Activated naive CD8-positive, alpha-beta T cell treated with anti-CD3 and anti-CD28 coated beads, Interleukin-2, amount 10 ng/mL, durations not matched to agents 7 days and 5 days (primary cell): ENCODE measurements around the gene NPHP1. TPM values are rescaled to one million over a fixed set of nuclear protein-coding genes. Genes with fewer than 3 reads are reported as not detected.
A peak's percentile ranks its signal among the peaks of the same experiment; 100 is the strongest.
"Not testable (repeated sequence)": the region's sequence is repeated elsewhere in the genome, so short reads cannot be mapped to it uniquely, and the experiment has no call there.

Experiments used
- ATAC-seq: fragments of 150-1000 bp; cut with Tn5 transposase; one replicate; pipeline ENCODE4 v1.10.0; 2021; ENCODE audit warnings: low read depth, moderate library complexity
- POLR2A ChIA-PET: fragments of 350-600 bp; sonication (Branson Sonifier 250); formaldehyde crosslinking; loops from one replicate; lab custom pipeline; 2021; ENCODE audit warnings: antibody characterized with exemption; lab: Charles Lee
- DNase-seq: peaks from one replicate; pipeline ENCODE4 v3.0.0; 2021
- H3K27ac Mint-ChIP-seq: one replicate; pipeline ENCODE4 v1.8.0; 2022; ENCODE audit warnings: mild to moderate bottlenecking, mixed read lengths
- H3K27me3 Mint-ChIP-seq: one replicate; pipeline ENCODE4 v1.8.0; 2022; ENCODE audit warnings: mild to moderate bottlenecking, moderate library complexity, mixed read lengths
- H3K36me3 Mint-ChIP-seq: one replicate; pipeline ENCODE4 v1.8.0; 2021; ENCODE audit warnings: mild to moderate bottlenecking, mixed read lengths
- H3K4me1 Mint-ChIP-seq: one replicate; pipeline ENCODE4 v1.8.0; 2021; ENCODE audit warnings: mixed read lengths
- H3K4me3 Mint-ChIP-seq: one replicate; pipeline ENCODE4 v1.8.0; 2022; ENCODE audit warnings: mild to moderate bottlenecking, moderate library complexity, mixed read lengths
- H3K9me3 Mint-ChIP-seq: one replicate; pipeline ENCODE4 v1.8.0; 2021; ENCODE audit warnings: mixed read lengths
- total RNA-seq, 2 experiments: library from RNA; stranded (reverse); gene quantifications; one replicate each; pipeline ENCODE4 v1.2.3, GENCODE V29; 2021

NPHP1 gene
- total RNA-seq, 2 experiments from 2014 or later = 0.43 to 0.72 TPM

DNA sequence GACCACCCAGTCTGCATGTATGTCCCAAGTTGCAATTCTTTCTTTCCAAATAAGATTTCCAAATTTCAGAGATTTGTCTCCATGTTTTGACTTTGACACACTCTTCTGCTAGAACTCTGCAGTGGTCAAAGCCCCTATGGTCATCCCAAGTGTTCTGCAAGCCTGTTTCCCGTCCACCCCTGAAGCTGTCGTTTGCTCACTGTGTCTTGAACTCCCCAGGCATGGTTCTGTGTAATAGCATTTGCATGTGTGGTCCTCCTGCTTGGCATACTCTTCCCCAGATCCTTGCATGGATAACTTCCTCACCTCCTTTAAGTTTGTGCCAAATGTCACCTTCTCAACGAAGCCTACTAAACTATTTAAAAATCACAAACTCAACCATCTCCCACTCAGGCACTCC, 11.4 kb upstream of the NPHP1 start:
- H3K36me3 Mint-ChIP-seq = no peaks in the 10 kb centered on the region

DNA sequence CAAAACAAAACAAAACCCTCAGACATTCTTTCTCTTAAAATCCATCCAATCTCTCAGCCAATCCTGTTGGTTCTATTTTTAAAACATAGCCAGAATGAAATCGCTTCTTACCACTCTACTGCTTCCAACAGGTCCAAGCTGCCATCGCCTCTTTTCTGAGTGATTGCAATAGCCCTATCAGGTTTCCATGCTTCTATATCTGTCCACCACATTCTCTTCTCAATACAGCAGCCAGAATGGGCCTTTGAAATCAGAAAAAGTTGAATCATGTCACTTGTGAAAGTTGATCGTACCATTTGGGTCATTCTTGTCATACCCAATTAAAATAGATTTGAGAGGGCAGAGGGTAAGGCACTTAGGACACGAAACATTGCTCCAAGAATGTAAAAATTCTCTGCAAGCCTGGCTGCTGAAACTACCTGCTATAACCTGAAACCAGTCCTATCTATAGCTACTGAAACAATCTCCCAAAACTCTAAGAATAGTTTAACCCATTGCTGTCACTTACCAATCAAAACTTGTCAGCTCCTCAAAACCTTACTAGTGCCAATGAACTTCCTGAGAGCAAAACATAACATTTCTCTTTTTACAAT, 10.8 kb upstream of the NPHP1 start:
- Mint-ChIP-seq H3K4me1 (peaks cover 6% of the 10 kb centered on the region), H3K36me3 (no peaks in the 10 kb centered on the region), H3K9me3 (peaks cover 4% of the 10 kb centered on the region), H3K4me3 (no peak overlapping the region), H3K27ac (no peak overlapping the region), H3K27me3 (peaks cover 29% of the 10 kb centered on the region)
- POLR2A ChIA-PET = no interaction called here
- DNase-seq = no peak
- ATAC-seq = no peak

More for the DNA sequence above, 11.4 kb upstream of the NPHP1 start:
- peaks cover 6% of the 10 kb centered on the region for H3K4me1 Mint-ChIP-seq
- ATAC-seq (no peak), DNase-seq (no peak)
- no peak overlapping the region for H3K4me3 Mint-ChIP-seq
- peaks cover 4% of the 10 kb centered on the region for H3K9me3 Mint-ChIP-seq
- POLR2A ChIA-PET = no interaction called here
- H3K27me3 Mint-ChIP-seq = peaks cover 29% of the 10 kb centered on the region
- no peak overlapping the region for H3K27ac Mint-ChIP-seq

- peaks cover 4% of the 10 kb centered on the region for H3K9me3 Mint-ChIP-seq
- POLR2A ChIA-PET = no interaction called here
- H3K27ac Mint-ChIP-seq = no peak overlapping the region
- no peak for ATAC-seq
- peaks cover 6% of the 10 kb centered on the region for H3K4me1 Mint-ChIP-seq
- no peak for DNase-seq
- H3K27me3 Mint-ChIP-seq = peaks cover 29% of the 10 kb centered on the region
- peaks cover 2% of the 10 kb centered on the region for H3K36me3 Mint-ChIP-seq
- no peak overlapping the region for H3K4me3 Mint-ChIP-seq
Observed at GRCh38 chr2:110215091-110215490, 10.3 kb upstream of the NPHP1 start.

- H3K27me3 Mint-ChIP-seq = peaks cover 23% of the 10 kb centered on the region
Observed at GRCh38 chr2:110213522-110213921, 8.7 kb upstream of the NPHP1 start.

DNA sequence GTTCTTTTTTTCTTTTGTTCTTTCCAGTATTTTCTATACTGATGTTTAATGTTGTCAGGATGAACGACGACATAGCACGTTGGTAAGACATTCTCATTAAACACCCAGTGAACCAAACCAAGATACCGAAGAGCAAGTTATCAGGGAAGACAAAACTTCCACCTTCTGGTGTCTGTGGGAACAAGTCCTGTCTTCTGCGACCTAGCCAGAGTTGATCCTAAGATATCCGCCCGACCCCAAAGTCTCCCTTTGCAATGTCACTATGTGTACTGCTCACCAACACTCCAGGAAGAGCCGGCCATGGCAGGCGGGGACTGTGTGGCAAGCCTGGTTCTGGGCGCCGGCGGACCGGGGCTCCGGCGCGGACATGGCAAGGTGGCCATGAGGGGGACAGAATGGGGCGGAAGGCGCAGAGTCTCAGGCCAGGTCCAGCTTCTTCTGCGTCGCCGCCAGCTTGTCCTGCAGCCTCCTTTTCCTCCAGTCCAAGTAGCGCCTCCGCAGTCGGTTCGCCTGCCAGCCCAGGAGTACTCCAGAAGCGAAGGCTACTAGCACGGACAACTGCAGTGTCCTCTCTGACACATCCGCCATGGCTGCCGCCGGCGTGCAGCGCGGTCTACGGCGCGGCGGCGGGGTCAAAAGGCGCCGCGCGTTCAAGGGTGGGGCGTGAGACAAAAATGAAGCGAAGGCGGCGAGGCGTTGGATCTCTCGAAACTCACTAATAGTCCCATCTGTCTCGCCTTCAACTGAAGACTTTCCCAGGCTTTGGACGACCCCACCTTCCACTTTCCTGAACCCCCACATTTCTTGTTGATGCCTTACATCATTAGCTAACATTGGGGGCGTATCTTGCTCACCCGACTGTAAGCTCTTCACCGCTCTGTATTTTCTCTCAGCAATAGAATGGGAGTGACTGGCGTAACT, 7.4 kb upstream of the NPHP1 start, which contains the start of gene MTLN:
Gene MTLN (minus strand): TSS at position 610 of the 921 bp plus-strand sequence. CDS start 22 bp downstream, at position 588.
- Mint-ChIP-seq H3K27me3 (peaks cover 20% of the 10 kb centered on the region), H3K9me3 (peaks cover 4% of the 10 kb centered on the region), H3K27ac (peak within 1 kb of the TSS; percentile 91), H3K4me3 (peak within 1 kb of the TSS; percentile 91), H3K36me3 (peaks cover 17% of the 10 kb centered on the region), H3K4me1 (peaks cover 11% of the 10 kb centered on the region)
- DNase-seq (peak; percentile 89), ATAC-seq (peak; percentile 90)
- POLR2A ChIA-PET = interaction anchor here (0.7 kb wide), 1 partner anchor 10 kb away, joined by 3 read pairs; no protein-coding TSS in a partner anchor

More at GRCh38 chr2:110213522-110213921, 8.7 kb upstream of the NPHP1 start:
- DNase-seq, H3K4me3 Mint-ChIP-seq, H3K27ac Mint-ChIP-seq, ATAC-seq, H3K9me3 Mint-ChIP-seq, POLR2A ChIA-PET: not testable (repeated sequence)
- Mint-ChIP-seq H3K36me3 (peaks cover 13% of the 10 kb centered on the region), H3K4me1 (peaks cover 11% of the 10 kb centered on the region)

- POLR2A ChIA-PET = no interaction called here
- H3K27me3 Mint-ChIP-seq = no peaks in the 10 kb centered on the region
- no peaks in the 10 kb centered on the region for H3K9me3 Mint-ChIP-seq
- H3K4me3 Mint-ChIP-seq = peak overlapping the region; percentile 96
- H3K36me3 Mint-ChIP-seq = peaks cover 17% of the 10 kb centered on the region
- peaks cover 20% of the 10 kb centered on the region for H3K4me1 Mint-ChIP-seq
- ATAC-seq = no peak
- no peak for DNase-seq
- peak overlapping the region; percentile 87 for H3K27ac Mint-ChIP-seq
Observed at GRCh38 chr2:110205660-110206455, 1.0 kb upstream of the NPHP1 start.

DNA sequence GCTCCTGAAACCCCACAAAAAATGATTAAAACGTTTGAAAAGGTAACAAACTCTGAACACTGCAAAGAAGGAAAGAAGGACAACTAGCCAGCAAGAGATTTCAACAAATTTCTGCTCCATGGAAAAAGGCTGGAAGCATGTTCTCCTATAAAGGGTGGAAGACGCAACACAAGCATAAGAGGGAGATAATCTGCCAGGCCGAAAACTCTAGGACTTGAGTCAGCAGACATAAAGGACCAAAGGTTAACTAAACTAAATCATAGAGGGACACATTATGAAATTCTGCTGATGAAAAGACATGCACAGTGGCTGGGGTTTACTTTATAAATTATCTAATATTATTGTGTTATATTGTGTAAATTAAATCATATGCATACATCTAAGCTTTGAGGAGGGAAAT, 6.8 kb downstream of the NPHP1 start:
- DNase-seq (no peak), ATAC-seq (no peak)
- H3K27me3 Mint-ChIP-seq = peaks cover 6% of the 10 kb centered on the region
- H3K4me3 Mint-ChIP-seq = no peak overlapping the region
- H3K36me3 Mint-ChIP-seq = no peaks in the 10 kb centered on the region
- no peak overlapping the region for H3K27ac Mint-ChIP-seq
- H3K4me1 Mint-ChIP-seq = no peaks in the 10 kb centered on the region
- POLR2A ChIA-PET = no interaction called here
- no peaks in the 10 kb centered on the region for H3K9me3 Mint-ChIP-seq

DNA sequence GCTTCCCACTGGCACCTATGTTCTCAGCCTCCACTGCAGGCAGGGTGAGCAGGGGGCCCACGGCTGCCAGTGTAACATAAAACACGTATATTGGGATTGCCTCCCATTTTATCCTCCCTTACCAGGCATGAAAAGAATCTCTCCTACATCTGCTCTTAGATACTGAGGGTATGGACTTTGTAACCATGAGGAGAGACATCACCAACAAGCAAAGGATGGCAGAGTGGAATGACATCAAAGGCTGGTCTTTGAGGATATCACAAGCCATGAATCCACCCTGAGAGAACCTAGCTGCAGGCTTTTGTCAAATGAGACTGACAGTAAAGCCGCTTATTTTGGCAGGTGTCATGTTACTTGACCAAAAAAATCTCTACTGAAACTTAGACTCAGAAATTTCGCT, 7.4 kb downstream of the NPHP1 start:
- DNase-seq (no peak), ATAC-seq (no peak)
- Mint-ChIP-seq H3K27ac (no peak overlapping the region), H3K36me3 (no peaks in the 10 kb centered on the region), H3K9me3 (no peaks in the 10 kb centered on the region), H3K4me3 (no peak overlapping the region), H3K27me3 (peaks cover 6% of the 10 kb centered on the region), H3K4me1 (no peaks in the 10 kb centered on the region)
- POLR2A ChIA-PET = no interaction called here

DNA sequence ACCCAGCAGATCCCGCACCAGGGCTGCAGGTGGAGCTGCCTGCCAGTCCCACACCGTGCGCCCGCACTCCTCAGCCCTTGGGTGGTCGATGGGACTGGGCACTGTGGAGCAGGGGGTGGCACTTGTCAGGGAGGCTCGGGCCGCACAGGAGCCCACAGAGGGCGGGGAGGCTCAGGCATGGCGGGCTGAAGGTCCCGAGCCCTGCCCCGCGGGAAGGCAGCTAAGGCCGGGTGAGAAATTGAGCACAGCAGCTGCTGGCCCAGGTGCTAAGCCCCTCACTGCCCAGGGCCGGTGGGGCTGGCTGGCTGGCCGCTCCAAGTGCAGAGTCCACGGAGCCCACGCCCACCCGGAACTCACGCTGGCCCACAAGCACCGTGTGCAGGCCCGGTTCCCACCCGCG, 14.6 kb downstream of the NPHP1 start:
- ATAC-seq, H3K27ac Mint-ChIP-seq, H3K4me1 Mint-ChIP-seq, H3K9me3 Mint-ChIP-seq, H3K4me3 Mint-ChIP-seq, DNase-seq, H3K27me3 Mint-ChIP-seq, POLR2A ChIA-PET, H3K36me3 Mint-ChIP-seq: not testable (repeated sequence)

- H3K36me3 Mint-ChIP-seq = peaks cover 2% of the 10 kb centered on the region
- ATAC-seq (no peak), DNase-seq (no peak)
- H3K9me3 Mint-ChIP-seq = peaks cover 10% of the 10 kb centered on the region
- H3K4me1 Mint-ChIP-seq = no peaks in the 10 kb centered on the region
- H3K27me3 Mint-ChIP-seq = peaks cover 7% of the 10 kb centered on the region
- H3K4me3 Mint-ChIP-seq = no peak overlapping the region
- POLR2A ChIA-PET = no interaction called here
- no peak overlapping the region for H3K27ac Mint-ChIP-seq
Observed at GRCh38 chr2:110182449-110182848, 22.4 kb downstream of the NPHP1 start.

- Mint-ChIP-seq H3K4me1 (no peaks in the 10 kb centered on the region), H3K9me3 (peaks cover 8% of the 10 kb centered on the region), H3K36me3 (peaks cover 2% of the 10 kb centered on the region), H3K4me3 (no peak overlapping the region), H3K27me3 (peaks cover 16% of the 10 kb centered on the region), H3K27ac (no peak overlapping the region)
- POLR2A ChIA-PET = no interaction called here
- ATAC-seq (no peak), DNase-seq (no peak)
Observed at GRCh38 chr2:110180036-110180435, 24.8 kb downstream of the NPHP1 start.

DNA sequence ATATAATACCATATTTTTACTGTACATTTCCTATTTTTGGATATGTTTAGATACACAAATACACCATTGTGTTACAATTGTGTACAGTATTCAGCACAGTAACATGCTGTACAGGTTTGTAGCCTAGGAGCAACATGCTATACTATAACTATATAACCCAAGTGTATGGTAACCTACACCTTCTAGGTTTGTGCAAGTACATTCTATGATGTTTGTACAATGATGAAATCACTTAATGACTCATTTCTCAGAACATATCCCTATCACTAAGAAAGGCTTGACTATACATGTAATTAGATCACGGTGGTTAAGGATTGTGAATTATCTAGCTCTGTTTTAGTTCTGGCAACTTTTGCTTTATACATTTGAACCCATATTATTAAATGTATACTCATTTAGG, 31.3 kb downstream of the NPHP1 start:
- H3K9me3 Mint-ChIP-seq = peaks cover 3% of the 10 kb centered on the region
- POLR2A ChIA-PET = no interaction called here
- peaks cover 4% of the 10 kb centered on the region for H3K4me1 Mint-ChIP-seq
- ATAC-seq = no peak
- H3K4me3 Mint-ChIP-seq = no peak overlapping the region
- peaks cover 9% of the 10 kb centered on the region for H3K27me3 Mint-ChIP-seq
- H3K36me3 Mint-ChIP-seq = peaks cover 4% of the 10 kb centered on the region
- no peak for DNase-seq
- no peak overlapping the region for H3K27ac Mint-ChIP-seq

DNA sequence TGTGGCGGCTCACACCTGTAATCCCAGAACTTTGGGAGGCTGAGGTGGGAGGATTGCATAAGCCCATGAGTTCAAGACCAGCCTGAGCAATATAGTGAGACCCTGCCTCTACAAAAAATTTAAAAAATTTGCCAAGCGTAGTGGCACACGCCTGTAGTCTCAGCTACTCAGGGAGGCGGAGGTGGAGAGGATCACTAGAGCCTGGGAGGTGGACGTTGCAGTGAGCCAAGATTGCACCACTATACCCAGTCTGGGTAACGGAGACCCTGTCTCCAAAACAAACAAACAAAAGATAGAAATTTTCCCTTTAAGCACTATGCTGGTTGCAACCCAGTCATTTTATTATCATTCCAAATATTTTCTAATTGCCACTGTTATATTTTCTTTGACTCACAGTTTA, 32.3 kb downstream of the NPHP1 start:
- Mint-ChIP-seq H3K4me1 (peaks cover 4% of the 10 kb centered on the region), H3K4me3 (no peak overlapping the region), H3K9me3 (peaks cover 3% of the 10 kb centered on the region), H3K36me3 (peaks cover 4% of the 10 kb centered on the region), H3K27ac (no peak overlapping the region), H3K27me3 (peaks cover 9% of the 10 kb centered on the region)
- no peak for ATAC-seq
- POLR2A ChIA-PET = no interaction called here
- DNase-seq = no peak
